Breast epithelium (tissue), 4 donors: Measurements from ENCODE around the gene CYP1B1. TPM values are rescaled to one million over a fixed set of nuclear protein-coding genes. Genes with fewer than 3 reads are reported as not detected.

Source experiments
- DNase-seq, 2 donors: peaks; one replicate each; pipeline ENCODE4 v3.0.0-alpha.2; 2019; ENCODE audit warnings: low spot score in 2 of 2
- H3K27ac ChIP-seq, 2 donors: fragments of 200-600 bp; sonication (generic) in 1 of 2; one replicate each; pipeline ENCODE4 v1.5.1; 2016 to 2019; ENCODE audit warnings: mild to moderate bottlenecking in 1 of 2
- H3K27me3 ChIP-seq, 2 donors: fragments of 200-600 bp; sonication (generic) in 1 of 2; one replicate each; pipeline versions ENCODE4 v1.5.1 to v1.6.0; 2017 to 2019; ENCODE audit warnings: control low read depth in 1 of 2, mild to moderate bottlenecking in 1 of 2
- H3K36me3 ChIP-seq: fragments of 200-600 bp; one replicate; pipeline ENCODE4 v1.5.1; 2019
- H3K4me1 ChIP-seq, 2 donors: fragments of 200-600 bp; sonication (generic); one replicate each; pipeline ENCODE4 v1.5.1; 2016 to 2019; ENCODE audit warnings: control low read depth in 1 of 2
- H3K4me3 ChIP-seq, 3 donors: fragments of 200-600 bp; sonication (generic); 1 replicate in 2 of 3; 2 replicates in 1 of 3; pipeline ENCODE4 v1.5.1; 2016 to 2019; ENCODE audit warnings: mild to moderate bottlenecking in 3 of 3, moderate library complexity in 2 of 3
- H3K9me3 ChIP-seq, 2 donors: fragments of 200-600 bp; sonication (generic) in 1 of 2; one replicate each; pipeline ENCODE4 v1.5.1; 2016 to 2019; ENCODE audit warnings: control low read depth in 1 of 2
- POLR2A ChIP-seq: fragments of 450-650 bp; IDR thresholded peaks from one replicate; pipeline ENCODE4 v1.6.1; 2016; ENCODE audit warnings: antibody characterized with exemption, mild to moderate bottlenecking, moderate library complexity
- POLR2AphosphoS5 ChIP-seq, 3 donors: sonication (generic); formaldehyde crosslinking; IDR thresholded peaks; one replicate each; pipeline ENCODE4 v1.6.1; 2017; ENCODE audit warnings: antibody characterized with exemption in 3 of 3
- intact Hi-C: fragments of 100-400 bp; cut with DNase I; formaldehyde crosslinking; loops from one replicate; pipeline ENCODE4 v1.15.1; 2023; ENCODE audit warnings: low total_unique reads
- total RNA-seq, 3 donors: library from RNA; depleted of rRNA; stranded (reverse); fragments of >200 nt; gene quantifications; one replicate each; pipeline ENCODE4 v1.1.0, GENCODE V29; 2016
- TF ChIP-seq, protein P1 (sequence below), 3 donors: fragments of 450-650 bp; IDR thresholded peaks; one replicate each; pipeline ENCODE4 v1.5.1; 2016 to 2017; ENCODE audit warnings: antibody characterized with exemption in 3 of 3, mild to moderate bottlenecking in 3 of 3, moderate library complexity in 3 of 3

The CYP1B1 gene
- total RNA-seq, 3 donors from 2014 or later, result 32.9 to 166 (median 39.0) TPM

DNA sequence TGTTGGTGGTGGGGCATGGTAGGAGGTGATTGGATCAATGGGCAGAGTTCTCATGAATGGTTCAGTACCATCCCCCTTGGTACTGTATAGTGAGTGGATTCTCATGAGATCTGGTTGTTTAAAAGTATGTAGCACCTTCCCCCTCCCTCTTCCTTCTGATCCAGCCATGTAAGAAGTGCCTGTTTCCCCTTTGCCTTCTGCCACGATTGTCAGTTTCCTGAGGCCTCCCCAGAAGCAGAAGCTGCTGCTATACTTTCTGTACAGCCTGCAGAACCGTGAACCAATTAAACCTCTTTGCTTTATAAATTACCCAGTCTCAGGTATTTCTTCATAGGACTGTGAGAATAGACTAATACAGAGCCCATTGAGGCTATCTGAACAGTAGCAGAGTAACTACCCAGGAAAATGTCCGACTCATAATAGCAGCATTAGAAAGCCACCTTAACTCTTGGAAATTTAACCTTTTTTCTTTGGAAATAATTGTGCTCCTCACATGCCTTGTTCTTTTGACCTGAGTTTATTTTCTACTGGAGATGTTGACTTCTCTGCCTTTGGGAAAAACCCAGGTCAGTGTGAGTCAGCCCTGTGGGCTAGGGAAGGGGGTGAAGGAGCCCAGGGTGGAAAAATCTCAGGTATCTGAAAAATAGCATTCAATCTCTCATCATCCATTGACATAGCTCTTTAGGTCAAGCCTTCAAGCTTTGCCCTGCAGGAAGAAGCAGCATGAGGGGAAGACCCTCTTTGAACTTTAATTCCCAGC, 18.1 kb downstream of the CYP1B1 start:
- no peaks in the 10 kb centered on the region for H3K27me3 ChIP-seq
- no peaks in the 10 kb centered on the region for H3K36me3 ChIP-seq
- H3K9me3 ChIP-seq, result no peaks in the 10 kb centered on the region
- no peaks in the 10 kb centered on the region for H3K4me1 ChIP-seq
- intact Hi-C loops, result no loop called here
- H3K27ac ChIP-seq, result no peak overlapping the region
- no peak overlapping the region for H3K4me3 ChIP-seq
- DNase-seq, result no peak
- TF ChIP-seq POLR2A (no peak), POLR2AphosphoS5 (IDR thresholded peaks at IDR 0.05) (no peak)
- TF ChIP-seq, protein P1, sequence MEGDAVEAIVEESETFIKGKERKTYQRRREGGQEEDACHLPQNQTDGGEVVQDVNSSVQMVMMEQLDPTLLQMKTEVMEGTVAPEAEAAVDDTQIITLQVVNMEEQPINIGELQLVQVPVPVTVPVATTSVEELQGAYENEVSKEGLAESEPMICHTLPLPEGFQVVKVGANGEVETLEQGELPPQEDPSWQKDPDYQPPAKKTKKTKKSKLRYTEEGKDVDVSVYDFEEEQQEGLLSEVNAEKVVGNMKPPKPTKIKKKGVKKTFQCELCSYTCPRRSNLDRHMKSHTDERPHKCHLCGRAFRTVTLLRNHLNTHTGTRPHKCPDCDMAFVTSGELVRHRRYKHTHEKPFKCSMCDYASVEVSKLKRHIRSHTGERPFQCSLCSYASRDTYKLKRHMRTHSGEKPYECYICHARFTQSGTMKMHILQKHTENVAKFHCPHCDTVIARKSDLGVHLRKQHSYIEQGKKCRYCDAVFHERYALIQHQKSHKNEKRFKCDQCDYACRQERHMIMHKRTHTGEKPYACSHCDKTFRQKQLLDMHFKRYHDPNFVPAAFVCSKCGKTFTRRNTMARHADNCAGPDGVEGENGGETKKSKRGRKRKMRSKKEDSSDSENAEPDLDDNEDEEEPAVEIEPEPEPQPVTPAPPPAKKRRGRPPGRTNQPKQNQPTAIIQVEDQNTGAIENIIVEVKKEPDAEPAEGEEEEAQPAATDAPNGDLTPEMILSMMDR (IDR thresholded peaks at IDR 0.05), result no peak

DNA sequence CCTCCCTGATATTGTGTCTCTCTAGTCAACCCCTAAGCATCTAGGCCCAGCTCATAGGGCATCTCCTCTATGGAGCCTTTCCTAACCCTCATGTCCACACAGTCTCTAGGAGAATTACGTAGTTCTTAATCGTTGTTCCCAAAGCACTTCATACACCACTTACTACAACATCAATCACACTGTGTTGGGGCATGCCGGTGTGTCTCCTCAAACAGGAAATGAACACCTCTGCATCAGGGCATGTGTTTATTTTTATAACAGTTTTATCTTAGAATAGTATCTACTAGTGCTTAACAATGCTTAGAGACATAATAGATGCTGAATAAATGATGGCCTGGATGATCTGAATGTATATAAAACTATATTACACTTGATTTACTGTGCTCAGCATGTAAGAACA, 19.7 kb downstream of the CYP1B1 start:
- H3K4me1 ChIP-seq, result no peaks in the 10 kb centered on the region
- H3K27ac ChIP-seq, result no peak overlapping the region
- TF ChIP-seq POLR2A (no peak), POLR2AphosphoS5 (IDR thresholded peaks at IDR 0.05) (no peak)
- TF ChIP-seq, protein P1 (IDR thresholded peaks at IDR 0.05), result no peak
- DNase-seq, result no peak
- no peak overlapping the region for H3K4me3 ChIP-seq
- intact Hi-C loops, result no loop called here
- no peaks in the 10 kb centered on the region for H3K36me3 ChIP-seq
- no peaks in the 10 kb centered on the region for H3K27me3 ChIP-seq
- no peaks in the 10 kb centered on the region for H3K9me3 ChIP-seq

DNA sequence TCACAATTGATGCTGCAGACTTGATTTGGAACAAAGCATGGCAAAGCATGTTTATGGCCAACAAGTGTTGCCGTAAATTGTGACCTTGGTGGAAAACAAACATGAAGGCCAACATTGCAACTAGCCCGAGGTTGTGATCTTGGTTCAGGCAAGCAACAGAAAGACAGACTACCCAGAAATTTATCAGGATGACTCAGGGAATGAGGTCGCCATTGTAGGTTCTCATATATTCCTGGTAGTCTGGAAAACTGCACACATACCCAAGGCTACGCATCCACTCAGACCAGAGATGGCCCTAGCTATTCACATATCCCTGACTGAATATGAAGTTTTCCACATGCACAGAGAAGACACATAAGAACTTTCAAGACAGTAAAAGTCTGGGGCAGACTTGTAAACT, 30.1 kb downstream of the CYP1B1 start:
- TF ChIP-seq, protein P1 (IDR thresholded peaks at IDR 0.05), result no peak
- no peak for TF ChIP-seq POLR2AphosphoS5 (IDR thresholded peaks at IDR 0.05)
- TF ChIP-seq POLR2A, result no peak
- no peaks in the 10 kb centered on the region for H3K27me3 ChIP-seq
- H3K9me3 ChIP-seq, result no peaks in the 10 kb centered on the region
- H3K27ac ChIP-seq, result no peak overlapping the region
- no peak for DNase-seq
- H3K36me3 ChIP-seq, result no peaks in the 10 kb centered on the region
- no peak overlapping the region for H3K4me3 ChIP-seq
- intact Hi-C loops, result no loop called here
- H3K4me1 ChIP-seq, result no peaks in the 10 kb centered on the region

DNA sequence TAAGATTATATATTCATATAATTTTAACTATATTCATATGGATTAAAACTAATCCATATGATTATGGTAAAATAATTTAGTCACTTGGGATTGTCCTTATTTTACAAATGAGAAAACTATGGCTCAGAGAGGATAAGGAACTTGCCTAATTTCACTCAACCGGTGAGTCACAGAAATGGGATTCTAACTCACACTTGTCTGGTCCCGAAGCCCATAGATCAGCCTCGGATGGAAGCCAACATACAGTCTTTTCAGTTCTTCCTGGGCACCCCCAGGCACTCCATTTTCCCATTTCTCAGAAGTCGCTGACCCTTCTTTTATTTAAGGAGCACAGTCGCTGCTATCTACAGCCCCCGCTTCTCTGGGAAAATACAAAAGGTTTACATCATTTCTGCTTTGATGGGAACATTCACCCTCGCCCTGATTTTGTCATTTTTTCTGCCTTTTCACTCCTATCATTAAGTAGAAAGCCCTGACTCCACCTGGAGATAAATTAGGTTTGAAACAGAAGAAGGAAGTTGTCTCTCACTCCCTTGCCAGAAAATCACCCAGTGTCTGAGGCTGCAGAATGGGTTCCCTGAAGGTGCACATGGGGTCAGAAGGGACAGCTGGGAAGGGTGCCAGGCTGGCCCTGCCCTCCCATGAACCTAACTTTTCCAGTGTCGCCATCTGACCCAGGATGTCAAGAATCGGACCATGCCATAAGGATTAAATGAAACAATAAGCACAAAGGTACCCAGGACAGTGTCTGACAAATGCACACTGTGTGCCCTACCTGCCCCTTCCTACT, 36.6 kb downstream of the CYP1B1 start:
- Histone ChIP-seq H3K4me1 (no peaks in the 10 kb centered on the region), H3K9me3 (no peaks in the 10 kb centered on the region), H3K4me3 (no peak overlapping the region), H3K27me3 (no peaks in the 10 kb centered on the region), H3K27ac (peak overlapping the region in 1 of 2 donors; percentile 90), H3K36me3 (no peaks in the 10 kb centered on the region)
- TF ChIP-seq, protein P1 (IDR thresholded peaks at IDR 0.05), result no peak
- DNase-seq, result no peak
- intact Hi-C loops, result no loop called here

DNA sequence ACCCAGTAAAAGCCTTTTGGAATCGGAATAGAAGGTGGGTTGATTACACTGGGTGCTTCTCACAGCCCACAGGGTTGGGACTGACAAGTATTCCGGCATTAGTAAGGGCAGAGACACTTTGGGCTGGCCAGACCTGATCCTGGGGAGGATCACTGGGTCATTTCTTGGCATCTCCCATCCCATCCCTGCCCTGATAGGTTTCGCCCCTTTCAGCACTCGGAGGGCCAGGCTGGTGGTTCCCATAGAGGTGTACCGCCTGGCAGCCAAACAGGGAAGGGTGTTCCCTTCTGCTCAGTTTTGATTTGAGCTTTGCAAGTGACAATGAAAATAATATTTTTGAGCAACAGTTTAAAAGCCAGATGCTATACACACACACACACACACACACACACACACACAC, 37.3 kb downstream of the CYP1B1 start:
- intact Hi-C loops, result no loop called here
- Histone ChIP-seq H3K36me3 (no peaks in the 10 kb centered on the region), H3K4me3 (peak overlapping the region; percentile 26 to 60 (median 30)), H3K27ac (peak overlapping the region; percentile 56 to 90), H3K27me3 (no peaks in the 10 kb centered on the region), H3K4me1 (no peaks in the 10 kb centered on the region), H3K9me3 (no peaks in the 10 kb centered on the region)
- no peak for DNase-seq
- TF ChIP-seq, protein P1 (IDR thresholded peaks at IDR 0.05), result no peak
- TF ChIP-seq POLR2AphosphoS5 (IDR thresholded peaks at IDR 0.05) (no peak), POLR2A (no peak)
